Pons (tissue), 1 donor: ENCODE data around the gene DCUN1D5.
A peak's percentile ranks its signal among the peaks of the same experiment; 100 is the strongest.

Experiments used
- DNase-seq: peaks from one replicate; pipeline ENCODE4 v3.0.0-alpha.2; 2016; ENCODE audit warnings: low spot score

Gene DCUN1D5

DNA sequence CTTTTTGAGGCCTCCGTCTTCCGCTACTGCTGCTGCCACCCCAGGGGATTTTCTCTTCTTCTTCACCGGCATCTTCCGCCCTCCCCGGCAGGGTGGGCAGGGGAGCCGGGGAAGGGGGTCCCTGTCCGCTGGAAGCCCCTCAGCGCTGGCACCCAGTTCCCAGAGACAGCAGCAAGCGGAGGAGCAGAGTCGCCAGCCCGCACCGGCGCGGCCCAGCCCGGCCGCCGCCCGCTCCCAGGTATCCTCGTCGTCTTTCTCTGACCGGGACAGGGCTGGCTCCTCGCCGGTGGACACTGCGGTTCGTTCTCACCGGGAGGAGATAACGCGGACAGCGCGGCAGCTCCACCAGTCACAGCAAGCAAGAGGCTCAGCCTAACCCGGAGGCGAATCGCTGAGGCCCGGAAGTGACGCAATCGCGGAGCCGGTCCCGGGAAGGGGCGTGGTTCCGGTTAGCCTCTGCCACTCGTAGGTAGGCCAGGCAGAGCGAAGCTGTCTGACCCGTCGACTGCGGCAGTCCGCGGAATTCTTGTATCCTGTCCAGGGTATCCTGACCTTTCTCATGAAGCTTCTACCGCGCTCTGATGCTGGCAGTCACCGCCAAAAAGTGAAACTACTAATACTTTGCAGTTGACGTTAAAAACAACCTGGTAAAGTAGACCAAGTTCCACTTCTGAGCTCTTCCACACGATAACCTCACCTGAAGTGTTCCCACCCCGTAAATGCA is at the start of gene DCUN1D5:
DCUN1D5 (minus strand) TSS at position 360 of the 724 bp plus-strand sequence; CDS start at position 72, 288 bp downstream.
- DNase-seq: peak; percentile 92

- no peak for DNase-seq
These were observed 33.5 kb upstream of the DCUN1D5 start for GRCh38 chr11:103125462-103125861.

DNA sequence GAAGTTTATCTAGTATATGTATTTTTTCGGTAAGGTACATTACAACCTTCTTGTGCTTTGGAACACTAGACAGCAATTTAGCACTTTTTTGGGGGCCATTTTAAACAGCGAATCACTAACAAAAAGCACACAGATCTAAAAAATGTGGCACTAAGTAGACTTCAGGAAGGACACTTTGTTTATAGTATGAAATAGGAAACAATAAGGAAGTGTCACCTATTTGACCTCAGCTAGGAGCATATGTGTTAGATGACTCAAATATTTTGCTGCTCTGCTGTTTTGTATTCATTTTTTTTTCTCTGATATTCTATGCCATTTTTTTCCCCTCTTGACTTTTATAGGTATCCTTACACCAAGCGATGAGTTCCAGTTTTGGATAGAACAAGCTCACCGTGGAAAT is 22.9 kb upstream of the DCUN1D5 start:
- no peak for DNase-seq

DNA sequence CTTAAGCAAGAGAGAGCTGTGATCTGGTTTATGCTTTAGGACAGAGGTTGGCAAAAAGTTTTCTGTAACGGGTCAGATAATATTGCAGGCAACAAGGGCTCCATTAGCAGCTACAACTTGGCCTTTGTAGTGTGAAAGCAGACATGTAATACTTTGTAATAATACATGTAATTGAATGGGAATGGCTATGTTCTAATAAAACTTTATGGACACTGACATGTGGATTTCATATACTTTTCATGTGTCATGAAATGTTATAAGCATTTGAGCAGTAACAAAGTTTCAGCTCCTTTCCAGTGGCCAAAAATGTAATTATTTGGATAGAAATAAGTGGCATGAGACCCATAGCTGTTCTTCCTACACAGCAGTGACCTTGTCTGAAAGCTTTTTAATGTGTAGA is 20.4 kb upstream of the DCUN1D5 start:
- DNase-seq: no peak

DNA sequence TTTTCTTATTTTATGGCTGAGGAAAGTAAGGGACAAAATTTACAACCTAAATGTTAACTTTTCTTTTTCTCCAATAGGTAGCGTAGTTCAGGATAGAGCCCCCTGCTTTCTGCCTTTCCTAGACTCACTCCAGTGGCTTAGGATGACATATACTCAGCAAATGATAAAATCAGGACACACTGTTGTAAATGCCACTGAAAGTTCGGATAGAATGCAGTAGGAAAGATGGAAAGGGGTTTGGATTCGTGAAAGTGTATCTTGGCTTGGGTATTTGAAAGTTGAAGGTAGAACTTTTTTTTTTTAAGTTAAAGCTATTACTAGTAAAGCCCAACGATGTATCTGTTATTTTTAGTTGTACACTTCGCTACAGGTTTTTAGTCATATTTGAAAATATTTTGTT is 19.4 kb upstream of the DCUN1D5 start:
- no peak for DNase-seq

- DNase-seq: no peak
These were observed 18.4 kb upstream of the DCUN1D5 start for GRCh38 chr11:103110391-103110790.

DNA sequence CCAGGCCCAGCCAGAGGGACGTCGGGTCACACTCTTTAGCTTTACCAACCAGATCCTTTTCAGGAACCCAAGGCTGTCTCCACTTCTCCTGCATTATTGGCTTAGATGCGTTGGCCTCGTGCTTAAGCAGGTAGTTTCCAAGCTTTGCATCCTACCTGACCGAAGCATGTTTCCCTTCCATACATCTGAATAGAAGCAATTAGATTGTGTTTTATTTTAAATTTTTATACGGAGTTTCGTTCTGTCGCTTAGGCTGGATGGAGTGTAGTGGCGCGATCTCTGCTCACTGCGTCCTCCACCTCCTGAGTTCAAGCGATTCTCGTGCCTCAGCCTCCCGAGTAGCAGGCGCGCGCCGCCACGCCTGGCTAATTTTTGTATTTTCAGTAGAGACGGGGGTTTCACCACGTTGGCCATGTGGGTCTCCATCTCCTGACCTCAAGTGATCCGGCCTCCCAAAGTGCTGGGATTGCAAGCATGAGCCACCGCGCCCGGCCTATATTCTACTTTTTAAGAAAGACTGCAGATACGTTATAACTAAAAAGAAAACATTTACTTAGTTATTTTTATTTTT is 17.9 kb upstream of the DCUN1D5 start:
- DNase-seq: no peak

GRCh38 chr11:103108933-103109817 is 17.2 kb upstream of the DCUN1D5 start, which contains the start of gene DYNC2H1:
TSS of gene DYNC2H1 (plus strand) at chr11:103109426. CDS start at chr11:103109575, 149 bp downstream.
- peak; percentile 83 for DNase-seq

GRCh38 chr11:103097279-103097678 is 5.3 kb upstream of the DCUN1D5 start:
- DNase-seq: no peak

DNA sequence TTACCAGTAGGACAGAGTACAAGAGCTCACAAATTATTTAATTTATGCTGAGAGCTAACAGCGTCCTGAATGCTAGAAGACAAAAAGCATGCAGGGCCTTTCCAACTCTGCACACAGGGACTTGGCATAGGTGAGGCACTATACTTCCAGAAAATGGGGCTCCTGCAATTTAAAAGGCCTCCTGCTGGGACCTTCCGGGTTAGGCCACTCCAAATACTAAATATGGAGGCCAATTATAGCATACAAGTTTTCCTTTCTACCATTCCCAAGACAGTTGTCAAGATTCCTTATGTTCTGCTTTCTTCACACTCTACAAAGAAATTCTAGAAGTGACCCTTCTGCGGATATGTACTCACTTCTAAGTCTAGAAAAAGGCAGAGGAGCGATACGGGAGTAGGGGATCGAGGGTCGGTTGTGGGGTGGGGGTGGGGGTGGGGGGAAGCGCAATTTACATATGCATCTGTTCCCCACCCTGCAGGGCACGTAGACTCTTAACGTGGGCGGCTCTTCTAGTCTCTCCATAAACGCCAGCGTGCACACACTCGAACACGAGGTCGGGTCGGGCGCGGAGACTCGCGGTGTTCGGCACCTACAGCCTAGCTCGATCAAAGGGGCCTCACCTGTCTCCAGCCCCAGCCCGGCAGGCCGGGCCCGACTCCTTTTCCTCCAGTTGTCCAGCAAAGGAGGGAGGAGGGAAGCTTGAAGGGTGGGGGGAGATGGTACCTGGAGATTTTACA is 728 bp downstream of the DCUN1D5 start:
- DNase-seq: no peak

DNA sequence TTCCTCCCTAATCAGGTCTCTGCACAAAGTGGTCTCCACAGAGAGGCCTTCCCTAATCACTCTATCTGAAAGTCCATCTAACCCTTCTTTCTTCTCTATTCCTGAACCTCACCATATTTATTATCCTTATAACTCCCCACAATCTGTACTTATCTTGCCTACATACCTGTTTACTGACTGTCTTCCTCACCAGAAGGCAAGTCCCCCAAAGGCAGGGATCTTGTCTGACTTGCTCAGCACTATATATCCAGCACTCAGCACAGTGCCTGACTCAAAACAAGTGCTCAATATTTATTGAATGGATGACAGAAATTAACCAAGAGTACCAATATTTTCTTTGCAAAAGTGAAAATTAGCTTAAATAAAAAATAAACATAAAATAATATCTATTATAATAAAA is 5.5 kb downstream of the DCUN1D5 start:
- no peak for DNase-seq

- DNase-seq: no peak
These were observed 6.1 kb downstream of the DCUN1D5 start for GRCh38 chr11:103085758-103086365.

- no peak for DNase-seq
These were observed 12.1 kb downstream of the DCUN1D5 start for GRCh38 chr11:103079833-103080232.

DNA sequence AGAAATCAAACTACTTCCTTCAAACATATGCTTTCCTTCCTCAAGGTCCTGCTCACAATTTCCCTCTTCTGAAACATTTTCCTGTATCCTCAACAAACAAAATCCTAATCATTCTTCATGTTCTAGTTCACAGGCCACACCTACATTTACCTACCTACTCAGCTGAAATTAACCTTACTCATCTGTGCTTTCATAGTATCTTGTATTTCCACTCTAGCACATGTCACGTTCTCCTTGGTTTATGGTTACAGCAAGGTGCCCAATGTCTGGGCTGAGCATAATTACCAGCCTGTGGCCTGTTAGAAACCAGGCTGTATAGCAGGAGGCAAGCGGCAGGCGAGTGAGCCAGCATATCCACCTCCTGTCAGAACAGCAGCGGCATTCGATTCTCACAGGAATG is 13.2 kb downstream of the DCUN1D5 start:
- no peak for DNase-seq

DNA sequence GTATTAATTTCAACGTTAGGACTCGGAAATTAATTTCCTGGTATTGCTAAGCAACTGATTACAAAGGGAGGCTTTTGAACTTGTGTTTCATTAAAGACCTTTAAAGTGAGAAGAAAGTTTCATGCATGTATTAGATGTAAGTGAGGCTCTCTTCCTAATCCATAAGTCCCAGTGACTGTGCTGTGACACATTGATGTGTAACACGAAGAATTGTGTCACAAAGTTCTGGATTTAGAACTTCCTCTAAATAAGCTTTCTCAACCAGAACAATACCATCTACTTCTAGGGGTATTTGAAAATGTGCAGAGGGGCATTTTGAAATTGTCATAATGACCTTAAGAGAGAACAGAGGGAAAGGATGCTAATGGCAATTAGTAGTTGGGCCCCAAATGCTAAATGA is 14.4 kb downstream of the DCUN1D5 start:
- DNase-seq: no peak

DNA sequence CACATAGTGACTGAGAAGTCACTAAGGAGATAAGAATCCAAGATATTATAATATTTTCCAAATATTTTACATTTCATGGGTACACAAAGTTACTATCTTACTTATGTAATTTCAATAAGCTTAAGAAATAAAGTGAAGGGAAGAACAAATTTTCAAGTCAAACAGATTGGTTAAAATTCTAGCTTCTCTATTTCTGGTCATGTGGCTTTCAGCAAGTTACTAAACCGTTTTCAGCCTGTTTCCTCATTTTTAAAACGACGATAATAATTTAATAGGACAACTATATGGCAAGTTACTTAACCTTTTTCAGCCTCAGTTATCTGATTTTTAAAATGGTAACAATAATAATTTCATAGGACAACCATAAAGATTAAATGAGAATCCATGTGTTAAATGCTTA is 15.6 kb downstream of the DCUN1D5 start:
- DNase-seq: no peak

DNA sequence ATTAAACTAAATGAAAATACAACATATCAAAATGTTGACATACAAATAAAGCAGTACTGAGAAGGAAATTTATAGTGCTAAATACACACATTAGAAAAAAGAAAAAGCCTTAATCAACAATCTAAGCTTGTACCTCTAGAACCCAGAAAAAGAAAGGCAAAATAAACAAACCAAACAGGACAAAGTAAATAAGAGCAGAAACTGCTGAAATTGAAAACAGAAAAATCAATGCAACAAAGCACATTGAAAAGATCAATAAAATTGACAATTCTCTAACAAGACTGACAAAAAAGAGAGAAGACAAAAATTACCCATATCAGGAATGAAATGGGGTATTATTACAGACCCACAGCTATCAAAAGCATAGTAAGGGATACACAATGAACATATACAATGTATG is 21.0 kb downstream of the DCUN1D5 start:
- no peak for DNase-seq

- DNase-seq: no peak
These were observed 21.8 kb downstream of the DCUN1D5 start for GRCh38 chr11:103070142-103070541.

DNA sequence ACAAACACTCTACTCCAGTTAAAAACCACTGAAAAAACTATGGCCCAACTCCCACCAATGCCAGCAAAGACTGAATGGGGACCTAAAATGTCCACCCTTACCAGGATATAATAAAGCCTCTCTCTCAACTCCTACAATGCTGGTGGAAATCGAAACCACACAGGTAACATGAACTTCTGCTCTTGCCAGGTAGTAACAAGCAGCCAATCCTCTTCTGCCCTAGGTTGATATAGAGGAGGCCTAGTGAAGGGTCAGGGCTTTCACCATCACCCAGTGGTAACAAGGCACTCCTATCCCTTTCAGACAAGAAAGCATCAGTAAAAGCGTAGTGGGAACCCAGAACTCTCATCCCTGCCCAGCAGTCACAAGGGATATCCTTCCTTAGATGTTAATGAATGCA is 22.6 kb downstream of the DCUN1D5 start:
- no peak for DNase-seq

GRCh38 chr11:103067118-103067517 is 24.8 kb downstream of the DCUN1D5 start:
- no peak for DNase-seq

- no peak for DNase-seq
These were observed 30.3 kb downstream of the DCUN1D5 start for GRCh38 chr11:103061656-103062055.
